Measurements from ENCODE around the gene RGL3. TPM values are rescaled to one million over a fixed set of nuclear protein-coding genes. Genes with fewer than 3 reads are reported as not detected.

The RGL3 gene
- total RNA-seq, 1 donor from 2014 or later = 0.33 TPM

DNA sequence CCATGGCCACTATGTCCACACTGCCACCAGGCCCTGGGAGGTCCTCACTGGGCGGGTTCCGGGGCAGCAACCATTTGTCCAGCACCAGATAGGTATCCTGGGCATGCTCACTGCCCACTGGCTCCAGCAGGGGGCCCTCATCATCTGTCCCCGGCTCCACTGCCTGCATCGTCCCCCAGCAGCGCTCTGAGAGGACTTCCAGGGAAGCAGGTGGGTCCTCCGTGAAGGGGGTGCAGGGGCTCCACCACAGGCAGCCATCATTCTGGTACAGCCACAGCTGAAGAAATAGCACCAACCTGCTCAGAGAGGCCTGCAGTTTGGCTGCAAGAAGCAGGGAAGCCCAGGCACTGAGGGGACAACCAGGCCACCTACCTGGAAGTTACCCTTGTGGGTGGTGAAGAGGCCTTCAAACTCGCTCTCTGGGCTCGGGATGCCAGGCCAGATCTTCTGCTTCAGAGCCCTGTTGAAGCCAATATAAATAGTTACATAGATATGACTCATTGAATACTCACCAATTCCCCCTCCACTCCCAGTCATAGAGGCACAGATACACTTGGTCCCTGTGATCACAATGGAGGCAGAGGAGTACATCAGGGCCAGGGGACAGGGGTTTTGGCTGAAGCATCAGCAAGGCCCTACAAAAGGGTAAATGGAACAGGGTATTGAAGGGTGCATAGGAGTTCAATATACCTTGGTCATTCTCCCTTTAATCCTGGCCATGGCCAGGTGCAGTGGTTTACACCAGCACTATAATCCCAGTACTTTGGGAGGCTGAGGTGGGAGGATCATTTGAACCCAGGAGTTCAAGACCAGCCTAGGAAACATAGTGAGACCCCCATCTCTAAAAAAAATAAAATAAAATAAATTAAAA lies 40.6 kb downstream of the RGL3 start:
- DNase-seq (no peak), ATAC-seq (ENCODE audit: low read depth) (no peak)
- TF ChIP-seq, protein P1, sequence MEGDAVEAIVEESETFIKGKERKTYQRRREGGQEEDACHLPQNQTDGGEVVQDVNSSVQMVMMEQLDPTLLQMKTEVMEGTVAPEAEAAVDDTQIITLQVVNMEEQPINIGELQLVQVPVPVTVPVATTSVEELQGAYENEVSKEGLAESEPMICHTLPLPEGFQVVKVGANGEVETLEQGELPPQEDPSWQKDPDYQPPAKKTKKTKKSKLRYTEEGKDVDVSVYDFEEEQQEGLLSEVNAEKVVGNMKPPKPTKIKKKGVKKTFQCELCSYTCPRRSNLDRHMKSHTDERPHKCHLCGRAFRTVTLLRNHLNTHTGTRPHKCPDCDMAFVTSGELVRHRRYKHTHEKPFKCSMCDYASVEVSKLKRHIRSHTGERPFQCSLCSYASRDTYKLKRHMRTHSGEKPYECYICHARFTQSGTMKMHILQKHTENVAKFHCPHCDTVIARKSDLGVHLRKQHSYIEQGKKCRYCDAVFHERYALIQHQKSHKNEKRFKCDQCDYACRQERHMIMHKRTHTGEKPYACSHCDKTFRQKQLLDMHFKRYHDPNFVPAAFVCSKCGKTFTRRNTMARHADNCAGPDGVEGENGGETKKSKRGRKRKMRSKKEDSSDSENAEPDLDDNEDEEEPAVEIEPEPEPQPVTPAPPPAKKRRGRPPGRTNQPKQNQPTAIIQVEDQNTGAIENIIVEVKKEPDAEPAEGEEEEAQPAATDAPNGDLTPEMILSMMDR (IDR thresholded peaks at IDR 0.05) = no peak
- Mint-ChIP-seq H3K27ac (no peak overlapping the region), H3K36me3 (ENCODE audit: low read depth) (peaks cover 8% of the 10 kb centered on the region), H3K4me1 (peaks cover 42% of the 10 kb centered on the region), H3K9me3 (no peaks in the 10 kb centered on the region), H3K27me3 (no peaks in the 10 kb centered on the region), H3K4me3 (no peak overlapping the region)
- CTCF ChIA-PET = interaction anchor here (1.6 kb wide), 1 partner anchor 104 kb away, joined by 8 read pairs; no protein-coding TSS in a partner anchor
- POLR2A ChIA-PET = no interaction called here
- intact Hi-C loops (cut with micrococcal nuclease) = no loop called here

DNA sequence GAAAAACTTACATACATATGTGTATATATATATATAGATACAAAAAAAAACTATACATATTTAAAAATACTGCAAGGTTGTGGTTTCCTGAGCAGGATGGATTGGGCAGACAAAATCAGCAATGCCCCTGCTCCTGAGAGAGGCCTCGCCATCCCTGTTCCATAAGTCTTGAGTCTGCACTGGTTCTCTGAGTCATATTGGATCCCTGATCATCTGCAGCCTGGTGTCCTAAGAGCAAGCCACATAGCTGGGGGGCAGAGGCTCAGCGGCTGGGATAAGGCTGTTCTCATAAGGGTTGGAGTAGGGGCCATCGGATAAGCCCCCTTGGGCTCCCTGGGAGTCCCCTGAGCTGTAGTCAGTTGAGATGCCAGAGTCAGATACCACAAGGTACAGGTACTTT lies 41.4 kb downstream of the RGL3 start:
- Mint-ChIP-seq H3K27me3 (no peaks in the 10 kb centered on the region), H3K27ac (no peak overlapping the region), H3K9me3 (no peaks in the 10 kb centered on the region), H3K4me1 (peaks cover 40% of the 10 kb centered on the region), H3K4me3 (no peak overlapping the region), H3K36me3 (ENCODE audit: low read depth) (peaks cover 8% of the 10 kb centered on the region)
- TF ChIP-seq, protein P1 (IDR thresholded peaks at IDR 0.05) = no peak
- DNase-seq (no peak), ATAC-seq (ENCODE audit: low read depth) (no peak)
- intact Hi-C loops (cut with micrococcal nuclease) = loop anchor here (1.0 kb wide), 1 partner anchor 22 kb away; the partner anchor contains the start of gene PLPPR2
- POLR2A ChIA-PET = interaction anchor here (1.2 kb wide), 1 partner anchor 105 kb away, joined by 3 read pairs; no protein-coding TSS in a partner anchor
- CTCF ChIA-PET = interaction anchor here (1.4 to 1.6 kb wide), 2 partner anchors 105 to 134 kb away, joined by 3 to 8 read pairs; no protein-coding TSS in a partner anchor

- Mint-ChIP-seq H3K4me1 (peaks cover 37% of the 10 kb centered on the region), H3K36me3 (ENCODE audit: low read depth) (peaks cover 8% of the 10 kb centered on the region), H3K9me3 (no peaks in the 10 kb centered on the region), H3K27ac (peak overlapping the region; percentile 72), H3K4me3 (peak overlapping the region; percentile 54), H3K27me3 (no peaks in the 10 kb centered on the region)
- intact Hi-C loops (cut with micrococcal nuclease) = loop anchor here (1.0 kb wide), 1 partner anchor 22 kb away; the partner anchor contains the start of gene PLPPR2
- TF ChIP-seq, protein P1 (IDR thresholded peaks at IDR 0.05) = no peak
- ChIA-PET CTCF (interaction anchor here (0.6 to 1.6 kb wide), 4 partner anchors 106 to 812 kb away, joined by 3 to 8 read pairs (median 3); no protein-coding TSS in a partner anchor), POLR2A (interaction anchor here (0.7 to 3.5 kb wide), 5 partner anchors 31 to 1390 kb away, joined by 3 to 35 read pairs (median 3); partner anchors contain the start of genes CCDC159, ODAD3, PRKCSH and TMEM205)
- DNase-seq (no peak), ATAC-seq (ENCODE audit: low read depth) (no peak)
These were observed 41.9 kb downstream of the RGL3 start for GRCh38 chr19:11377237-11377636.

DNA sequence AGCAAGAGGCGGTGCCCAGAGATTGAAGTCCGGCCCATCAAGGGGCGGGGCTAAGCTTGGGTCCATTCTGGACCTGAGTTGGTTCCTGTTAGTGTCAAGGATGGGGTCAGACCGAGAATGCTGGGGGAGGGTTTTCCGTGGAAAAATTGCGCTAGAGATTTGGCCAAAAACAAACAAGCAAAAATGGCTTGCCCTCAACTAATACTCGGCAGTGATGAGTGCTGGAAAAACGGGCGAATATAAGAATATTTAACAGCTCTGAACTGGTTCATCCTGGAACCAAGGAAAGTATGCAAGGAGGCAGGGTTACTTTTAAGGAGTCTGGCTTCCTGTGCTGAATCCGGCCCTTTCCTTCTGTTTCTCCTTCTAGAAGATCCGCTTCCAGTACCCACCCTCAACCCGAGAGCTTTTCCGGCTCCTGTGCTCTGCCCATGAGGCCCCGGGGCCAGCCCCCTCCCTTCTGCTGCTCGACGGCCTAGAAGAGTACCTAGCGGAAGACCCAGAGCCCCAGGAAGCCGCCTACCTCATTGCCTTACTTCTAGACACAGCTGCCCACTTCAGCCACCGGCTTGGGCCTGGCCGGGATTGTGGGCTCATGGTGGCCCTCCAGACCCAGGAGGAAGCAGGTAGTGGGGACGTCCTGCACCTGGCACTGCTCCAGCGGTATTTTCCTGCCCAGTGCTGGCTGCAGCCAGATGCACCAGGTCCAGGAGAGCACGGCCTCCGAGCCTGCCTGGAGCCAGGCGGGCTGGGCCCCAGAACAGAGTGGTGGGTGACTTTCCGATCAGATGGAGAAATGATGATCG lies 43.8 kb downstream of the RGL3 start:
- CTCF ChIA-PET = interaction anchor here (0.6 to 2.9 kb wide), 7 partner anchors 8 to 184 kb away, joined by 3 to 16 read pairs (median 4); partner anchors contain the start of genes CCDC159, ECSIT, ELOF1 and EPOR
- Mint-ChIP-seq H3K27ac (no peak overlapping the region), H3K4me3 (no peak overlapping the region), H3K36me3 (ENCODE audit: low read depth) (peaks cover 16% of the 10 kb centered on the region), H3K4me1 (peaks cover 22% of the 10 kb centered on the region), H3K9me3 (no peaks in the 10 kb centered on the region), H3K27me3 (no peaks in the 10 kb centered on the region)
- DNase-seq (peak; percentile 46), ATAC-seq (ENCODE audit: low read depth) (peak; percentile 23)
- POLR2A ChIA-PET = interaction anchor here (0.5 to 3.5 kb wide), 39 partner anchors 8 to 1582 kb away, joined by 3 to 65 read pairs (median 4); partner anchors contain the start of genes CCDC159, ECSIT, ELAVL3 and EPOR
- intact Hi-C loops (cut with micrococcal nuclease) = loop anchor here (1.0 kb wide), 3 partner anchors 8 to 60 kb away; partner anchors contain the start of genes ODAD3 and PRKCSH
- TF ChIP-seq, protein P1 (IDR thresholded peaks at IDR 0.05) = no peak

All from activated B cell treated with CpG ODN at 0.5 μM for 24 hours (primary cell).